ENCODE data around the gene NAPG.

The NAPG gene

GRCh38 chr18:10525697-10526560, at the start of gene NAPG:
Gene NAPG (plus strand): TSS chr18:10526027. CDS start chr18:10526103, 76 bp downstream.
- H3K27ac ChIP-seq = peak within 1 kb of the TSS; percentile 86
- peak; percentile 96 for DNase-seq (ENCODE audit: low spot score)
- CTCF ChIA-PET = interaction anchor here (0.6 kb wide), 2 partner anchors 10 to 546 kb away, joined by 4 read pairs; no protein-coding TSS in a partner anchor
- no peak for TF ChIP-seq CTCF (conservative IDR thresholded peaks at IDR 0.05; ENCODE audit: low read depth)
- POLR2A ChIA-PET (ENCODE audit: low non-redundant PET) = interaction anchor here (0.8 kb wide), 1 partner anchor 597 kb away, joined by 4 read pairs; no protein-coding TSS in a partner anchor

- CTCF ChIA-PET = no interaction called here
- peak overlapping the region; percentile 63 for H3K27ac ChIP-seq
- POLR2A ChIA-PET (ENCODE audit: low non-redundant PET) = no interaction called here
- TF ChIP-seq CTCF (conservative IDR thresholded peaks at IDR 0.05; ENCODE audit: low read depth) = no peak
- peak; percentile 16 for DNase-seq (ENCODE audit: low spot score)
Observed at GRCh38 chr18:10476338-10476791, 49.5 kb upstream of the NAPG start.

GRCh38 chr18:10477121-10477862, 48.5 kb upstream of the NAPG start:
- POLR2A ChIA-PET (ENCODE audit: low non-redundant PET) = no interaction called here
- CTCF ChIA-PET = interaction anchor here (1.1 kb wide), 1 partner anchor 1182 kb away, joined by 3 read pairs; no protein-coding TSS in a partner anchor
- peak overlapping the region; percentile 63 for H3K27ac ChIP-seq

GRCh38 chr18:10477863-10478260, 48.0 kb upstream of the NAPG start:
- H3K27ac ChIP-seq = no peak overlapping the region
- ChIA-PET POLR2A (ENCODE audit: low non-redundant PET) (no interaction called here), CTCF (interaction anchor here (1.1 kb wide), 1 partner anchor 1181 kb away, joined by 3 read pairs; no protein-coding TSS in a partner anchor)
- DNase-seq (ENCODE audit: low spot score) = no peak
- TF ChIP-seq CTCF (conservative IDR thresholded peaks at IDR 0.05; ENCODE audit: low read depth) = no peak

More at GRCh38 chr18:10477121-10477862, 48.5 kb upstream of the NAPG start:
- DNase-seq (ENCODE audit: low spot score) = no peak
- TF ChIP-seq CTCF (conservative IDR thresholded peaks at IDR 0.05; ENCODE audit: low read depth) = no peak

GRCh38 chr18:10481831-10482230, 44.0 kb upstream of the NAPG start:
- ChIA-PET CTCF (interaction anchor here (0.6 kb wide), 2 partner anchors 260 to 426 kb away, joined by 3 read pairs; no protein-coding TSS in a partner anchor), POLR2A (ENCODE audit: low non-redundant PET) (no interaction called here)
- no peak for TF ChIP-seq CTCF (conservative IDR thresholded peaks at IDR 0.05; ENCODE audit: low read depth)
- DNase-seq (ENCODE audit: low spot score) = no peak
- no peak overlapping the region for H3K27ac ChIP-seq

GRCh38 chr18:10482363-10482984, 43.4 kb upstream of the NAPG start:
- H3K27ac ChIP-seq = no peak overlapping the region
- no peak for TF ChIP-seq CTCF (conservative IDR thresholded peaks at IDR 0.05; ENCODE audit: low read depth)
- CTCF ChIA-PET = no interaction called here
- POLR2A ChIA-PET (ENCODE audit: low non-redundant PET) = no interaction called here
- DNase-seq (ENCODE audit: low spot score) = no peak

Measured in RWPE1 (cell line).